RWPE1 (cell line): ENCODE data around the gene COLEC12.

Experiments
- CTCF ChIA-PET: fragments of 350-600 bp; sonication (Branson Sonifier 250); formaldehyde crosslinking; extraction: SDS; loops from one replicate; lab custom pipeline; 2021; lab: Yijun Ruan, JAX
- POLR2A ChIA-PET: fragments of 400-600 bp; formaldehyde crosslinking; extraction: SDS; loops from one replicate; lab custom pipeline; 2020; ENCODE audit warnings: antibody characterized with exemption; ENCODE audit not compliant: low non-redundant PET; lab: Yijun Ruan, JAX
- DNase-seq: peaks from one replicate; pipeline ENCODE4 v3.0.0; 2012; ENCODE audit warnings: low spot score
- H3K27ac ChIP-seq: fragments of 450-650 bp; 2 replicates; pipeline ENCODE4 v1.5.1; 2017
- TF ChIP-seq, protein P1 (sequence below): fragments of 450-650 bp; conservative IDR thresholded peaks from 2 replicates; pipeline ENCODE4 v1.5.1; 2017; ENCODE audit warnings: low read depth, mild to moderate bottlenecking

Gene COLEC12

DNA sequence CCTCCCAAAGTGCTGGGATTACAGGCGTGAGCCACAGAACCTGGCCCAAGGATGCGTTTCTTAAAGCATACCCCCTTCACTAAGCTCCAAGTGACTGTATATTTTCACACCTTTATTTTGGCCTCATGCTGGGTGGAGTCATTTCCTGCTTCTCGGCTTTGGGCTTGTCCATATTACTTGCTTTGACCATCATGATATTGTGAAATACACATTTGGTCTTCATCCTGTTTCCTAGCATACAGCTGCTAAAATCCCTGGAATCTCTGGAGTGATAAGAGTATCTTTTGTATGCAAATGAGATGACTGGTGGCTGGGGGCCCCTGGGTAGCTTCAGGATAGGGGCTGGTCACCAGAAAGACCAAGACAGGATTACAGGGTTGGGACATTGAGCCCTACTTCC lies 17.6 kb upstream of the COLEC12 start:
- POLR2A ChIA-PET, result no interaction called here
- TF ChIP-seq, protein P1, sequence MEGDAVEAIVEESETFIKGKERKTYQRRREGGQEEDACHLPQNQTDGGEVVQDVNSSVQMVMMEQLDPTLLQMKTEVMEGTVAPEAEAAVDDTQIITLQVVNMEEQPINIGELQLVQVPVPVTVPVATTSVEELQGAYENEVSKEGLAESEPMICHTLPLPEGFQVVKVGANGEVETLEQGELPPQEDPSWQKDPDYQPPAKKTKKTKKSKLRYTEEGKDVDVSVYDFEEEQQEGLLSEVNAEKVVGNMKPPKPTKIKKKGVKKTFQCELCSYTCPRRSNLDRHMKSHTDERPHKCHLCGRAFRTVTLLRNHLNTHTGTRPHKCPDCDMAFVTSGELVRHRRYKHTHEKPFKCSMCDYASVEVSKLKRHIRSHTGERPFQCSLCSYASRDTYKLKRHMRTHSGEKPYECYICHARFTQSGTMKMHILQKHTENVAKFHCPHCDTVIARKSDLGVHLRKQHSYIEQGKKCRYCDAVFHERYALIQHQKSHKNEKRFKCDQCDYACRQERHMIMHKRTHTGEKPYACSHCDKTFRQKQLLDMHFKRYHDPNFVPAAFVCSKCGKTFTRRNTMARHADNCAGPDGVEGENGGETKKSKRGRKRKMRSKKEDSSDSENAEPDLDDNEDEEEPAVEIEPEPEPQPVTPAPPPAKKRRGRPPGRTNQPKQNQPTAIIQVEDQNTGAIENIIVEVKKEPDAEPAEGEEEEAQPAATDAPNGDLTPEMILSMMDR, result no peak
- no peak for DNase-seq
- CTCF ChIA-PET, result interaction anchor here (0.5 kb wide), 1 partner anchor 113 kb away, joined by 3 read pairs; no protein-coding TSS in a partner anchor
- H3K27ac ChIP-seq, result no peak overlapping the region

- TF ChIP-seq, protein P1, result no peak
- no peak for DNase-seq
- POLR2A ChIA-PET, result no interaction called here
- CTCF ChIA-PET, result interaction anchor here (0.6 kb wide), 3 partner anchors 12 to 124 kb away, joined by 3 to 5 read pairs (median 4); no protein-coding TSS in a partner anchor
- H3K27ac ChIP-seq, result no peak overlapping the region
These were observed 15.3 kb upstream of the COLEC12 start for GRCh38 chr18:515838-516237.

DNA sequence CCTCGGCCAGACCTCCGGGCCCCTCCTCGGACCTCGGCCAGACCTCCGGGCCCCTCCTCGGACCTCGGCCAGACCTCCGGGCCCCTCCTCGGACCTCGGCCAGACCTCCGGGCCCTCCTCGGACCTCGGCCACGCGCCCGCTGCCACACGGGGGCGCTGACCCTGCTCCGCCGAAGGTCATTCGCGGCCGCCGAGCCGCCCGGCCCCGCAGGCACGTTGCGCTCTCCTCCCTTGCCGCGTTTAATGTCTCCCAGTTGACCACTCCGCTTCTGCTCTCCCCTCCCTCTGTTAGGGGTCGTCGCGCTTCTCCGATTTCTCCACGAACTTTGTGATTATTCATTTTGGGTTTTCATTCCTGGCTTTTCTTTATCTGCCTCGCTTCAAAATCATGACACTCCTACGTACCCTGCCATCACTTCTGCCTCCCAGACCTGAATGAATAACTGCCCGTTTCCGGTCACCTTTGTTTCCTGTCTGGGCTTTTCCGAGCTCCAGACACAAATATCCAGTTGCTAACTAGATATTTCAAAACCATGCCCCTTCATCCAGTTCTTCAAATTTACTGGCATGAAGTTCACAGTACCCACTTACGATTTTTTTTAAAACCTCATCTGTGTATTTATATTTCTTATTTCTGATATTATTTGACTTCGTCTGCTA lies 14.8 kb upstream of the COLEC12 start:
- ChIA-PET CTCF (interaction anchor here (0.6 kb wide), 1 partner anchor 123 kb away, joined by 3 read pairs; no protein-coding TSS in a partner anchor), POLR2A (no interaction called here)
- no peak overlapping the region for H3K27ac ChIP-seq
- DNase-seq, result no peak
- TF ChIP-seq, protein P1, result no peak

DNA sequence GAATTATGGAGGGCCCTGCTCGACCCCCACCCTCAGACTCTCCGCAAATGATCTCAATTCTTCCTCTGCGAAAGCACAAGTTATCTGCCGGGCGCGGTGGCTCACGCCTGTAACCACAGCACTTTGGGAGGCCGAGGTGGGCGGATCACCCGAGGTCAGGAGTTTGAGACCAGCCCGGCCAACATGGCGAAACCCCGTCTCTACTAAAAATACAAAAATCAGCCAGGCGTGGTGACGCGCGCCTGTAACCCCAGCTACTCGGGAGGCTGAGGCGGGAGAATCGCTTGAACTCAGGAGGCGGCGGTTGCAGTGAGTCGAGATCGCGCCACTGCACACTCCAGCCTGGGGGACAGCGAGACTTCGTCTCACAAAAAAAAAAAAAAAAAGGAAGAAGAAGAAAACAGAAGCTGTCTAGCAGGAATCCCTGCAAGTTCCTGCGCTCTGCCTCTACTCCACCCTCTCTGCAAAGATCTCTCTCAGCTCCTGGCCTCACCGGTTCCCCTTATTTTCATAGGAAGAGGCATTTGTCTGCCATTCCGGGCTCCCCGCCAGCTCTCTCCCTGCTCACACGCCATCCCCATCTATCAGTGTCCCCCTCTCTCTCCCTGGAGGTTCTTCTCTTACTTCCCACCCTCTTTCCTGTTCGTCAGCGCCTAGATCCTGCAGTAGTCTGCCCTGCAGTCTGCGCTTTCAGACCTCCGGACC lies 13.5 kb upstream of the COLEC12 start:
- POLR2A ChIA-PET, result no interaction called here
- H3K27ac ChIP-seq, result no peak overlapping the region
- TF ChIP-seq, protein P1, result no peak
- CTCF ChIA-PET, result interaction anchor here (0.7 kb wide), 1 partner anchor 160 kb away, joined by 3 read pairs; no protein-coding TSS in a partner anchor
- DNase-seq, result no peak

GRCh38 chr18:512957-513356 lies 12.5 kb upstream of the COLEC12 start:
- ChIA-PET CTCF (no interaction called here), POLR2A (no interaction called here)
- no peak for DNase-seq
- TF ChIP-seq, protein P1, result no peak
- H3K27ac ChIP-seq, result no peak overlapping the region

DNA sequence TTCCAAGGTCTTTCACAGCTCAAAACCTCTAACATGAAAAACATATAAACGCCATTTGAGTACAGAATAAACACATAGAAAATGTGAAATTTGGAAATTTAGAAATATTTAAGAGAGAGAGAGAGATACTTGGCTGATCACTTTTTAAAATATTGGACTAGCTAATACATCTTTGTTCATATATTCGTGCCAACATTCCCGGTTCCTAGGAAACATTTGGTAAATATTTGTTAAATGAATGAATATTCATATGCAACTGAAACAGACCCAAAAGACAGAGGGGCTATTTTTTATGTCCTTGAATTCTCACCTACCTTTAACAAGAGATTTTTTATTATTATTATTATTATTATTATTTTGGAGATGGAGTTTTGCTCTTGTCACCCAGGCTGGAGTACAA lies 8.3 kb upstream of the COLEC12 start:
- H3K27ac ChIP-seq, result no peak overlapping the region
- TF ChIP-seq, protein P1, result no peak
- POLR2A ChIA-PET, result no interaction called here
- DNase-seq, result no peak
- CTCF ChIA-PET, result no interaction called here
